Immature natural killer cell (primary cell): ENCODE data around the gene GTF2H4. TPM values are rescaled to one million over a fixed set of nuclear protein-coding genes. Genes with fewer than 3 reads are reported as not detected.
"Not testable (repeated sequence)": the region's sequence is repeated elsewhere in the genome, so short reads cannot be mapped to it uniquely, and the experiment has no call there.

Source experiments
- DNase-seq, 3 donors: peaks; one replicate each; pipeline ENCODE4 v3.0.0; 2022; ENCODE audit warnings: mixed read lengths in 1 of 3
- H3K27ac Mint-ChIP-seq, 6 donors: one replicate each; pipeline ENCODE4 v1.8.0; 2020; ENCODE audit warnings: mixed read lengths in 6 of 6, mild to moderate bottlenecking in 5 of 6, inconsistent platforms in 4 of 6, moderate library complexity in 3 of 6
- H3K27me3 Mint-ChIP-seq, 3 donors: one replicate each; pipeline ENCODE4 v1.8.0; 2020 to 2021; ENCODE audit warnings: low read depth in 3 of 3, mild to moderate bottlenecking in 3 of 3, mixed read lengths in 3 of 3, moderate library complexity in 3 of 3, inconsistent platforms in 1 of 3
- H3K36me3 Mint-ChIP-seq, 3 donors: one replicate each; pipeline ENCODE4 v1.8.0; 2020; ENCODE audit warnings: mixed read lengths in 3 of 3, inconsistent platforms in 2 of 3, mild to moderate bottlenecking in 2 of 3
- H3K4me1 Mint-ChIP-seq, 2 donors: one replicate each; pipeline ENCODE4 v1.8.0; 2020; ENCODE audit warnings: inconsistent platforms in 2 of 2, mild to moderate bottlenecking in 2 of 2, mixed read lengths in 2 of 2, moderate library complexity in 1 of 2
- H3K4me3 Mint-ChIP-seq, 5 donors: one replicate each; pipeline ENCODE4 v1.8.0; 2020; ENCODE audit warnings: mild to moderate bottlenecking in 5 of 5, mixed read lengths in 5 of 5, inconsistent platforms in 3 of 5, moderate library complexity in 3 of 5
- H3K9me3 Mint-ChIP-seq, 6 donors: one replicate each; pipeline ENCODE4 v1.8.0; 2020; ENCODE audit warnings: mild to moderate bottlenecking in 6 of 6, mixed read lengths in 6 of 6, inconsistent platforms in 4 of 6, moderate library complexity in 3 of 6
- polyA plus RNA-seq, 3 donors: library from polyadenylated mRNA; unstranded; fragments of 300-500 nt; fragmentation: Illumina TruSeq; gene quantifications; one replicate each; pipeline ENCODE4 v1.2.3, GENCODE V29; 2021

GTF2H4 gene
- polyA plus RNA-seq, 3 donors from 2014 or later = 6.3 to 10.2 TPM; not detected in 1

- no peak overlapping the region for H3K4me3 Mint-ChIP-seq
- peaks cover 12 to 28% (median 13%) of the 10 kb centered on the region in 3 donors for H3K36me3 Mint-ChIP-seq
- no peak for DNase-seq
- H3K27me3 Mint-ChIP-seq = peaks cover 0 to 2% (median 2%) of the 10 kb centered on the region in 3 donors
- no peaks in the 10 kb centered on the region for H3K4me1 Mint-ChIP-seq
- H3K27ac Mint-ChIP-seq = no peak overlapping the region
- no peaks in the 10 kb centered on the region for H3K9me3 Mint-ChIP-seq
Observed at GRCh38 chr6:30893666-30894065, 14.3 kb upstream of the GTF2H4 start.

GRCh38 chr6:30894381-30894780, 13.6 kb upstream of the GTF2H4 start:
- H3K27me3 Mint-ChIP-seq = peaks cover 0 to 2% (median 2%) of the 10 kb centered on the region in 3 donors
- H3K9me3 Mint-ChIP-seq = no peaks in the 10 kb centered on the region
- H3K4me3 Mint-ChIP-seq = no peak overlapping the region
- no peaks in the 10 kb centered on the region for H3K4me1 Mint-ChIP-seq
- no peak for DNase-seq
- peaks cover 12 to 28% (median 12%) of the 10 kb centered on the region in 3 donors for H3K36me3 Mint-ChIP-seq
- H3K27ac Mint-ChIP-seq = no peak overlapping the region

- H3K27me3 Mint-ChIP-seq = peaks cover 0 to 2% (median 0%) of the 10 kb centered on the region in 3 donors
- no peak overlapping the region for H3K4me3 Mint-ChIP-seq
- peaks cover 7 to 24% (median 8%) of the 10 kb centered on the region in 3 donors for H3K36me3 Mint-ChIP-seq
- no peaks in the 10 kb centered on the region for H3K4me1 Mint-ChIP-seq
- DNase-seq = no peak
- H3K9me3 Mint-ChIP-seq = no peaks in the 10 kb centered on the region
- no peak overlapping the region for H3K27ac Mint-ChIP-seq
Observed at GRCh38 chr6:30894935-30895334, 13.1 kb upstream of the GTF2H4 start.

GRCh38 chr6:30895343-30895742, 12.7 kb upstream of the GTF2H4 start:
- H3K9me3 Mint-ChIP-seq = no peaks in the 10 kb centered on the region
- peaks cover 7 to 24% (median 7%) of the 10 kb centered on the region in 3 donors for H3K36me3 Mint-ChIP-seq
- no peaks in the 10 kb centered on the region for H3K4me1 Mint-ChIP-seq
- no peak overlapping the region for H3K4me3 Mint-ChIP-seq
- H3K27ac Mint-ChIP-seq = no peak overlapping the region
- H3K27me3 Mint-ChIP-seq = peaks cover 0 to 2% (median 0%) of the 10 kb centered on the region in 3 donors
- no peak for DNase-seq

- H3K27ac Mint-ChIP-seq = no peak overlapping the region
- H3K4me3 Mint-ChIP-seq = no peak overlapping the region
Observed at GRCh38 chr6:30896541-30896940, 11.5 kb upstream of the GTF2H4 start.

GRCh38 chr6:30897882-30898281, 10.1 kb upstream of the GTF2H4 start:
- peaks cover 7 to 18% (median 7%) of the 10 kb centered on the region in 3 donors for H3K36me3 Mint-ChIP-seq
- no peaks in the 10 kb centered on the region for H3K9me3 Mint-ChIP-seq
- H3K4me1 Mint-ChIP-seq = no peaks in the 10 kb centered on the region
- no peak overlapping the region for H3K27ac Mint-ChIP-seq
- no peak for DNase-seq
- H3K4me3 Mint-ChIP-seq = no peak overlapping the region
- H3K27me3 Mint-ChIP-seq = peaks cover 0 to 2% (median 0%) of the 10 kb centered on the region in 3 donors

More at GRCh38 chr6:30896541-30896940, 11.5 kb upstream of the GTF2H4 start:
- H3K9me3 Mint-ChIP-seq = no peaks in the 10 kb centered on the region
- H3K27me3 Mint-ChIP-seq = peaks cover 0 to 2% (median 0%) of the 10 kb centered on the region in 3 donors
- no peak for DNase-seq
- peaks cover 7 to 24% (median 7%) of the 10 kb centered on the region in 3 donors for H3K36me3 Mint-ChIP-seq
- H3K4me1 Mint-ChIP-seq = no peaks in the 10 kb centered on the region

- peaks cover 0 to 3% (median 0%) of the 10 kb centered on the region in 3 donors for H3K27me3 Mint-ChIP-seq
- H3K9me3 Mint-ChIP-seq = no peaks in the 10 kb centered on the region
- no peak overlapping the region for H3K4me3 Mint-ChIP-seq
- no peak for DNase-seq
- H3K27ac Mint-ChIP-seq = no peak overlapping the region
- H3K4me1 Mint-ChIP-seq = no peaks in the 10 kb centered on the region
- peaks cover 7 to 18% (median 7%) of the 10 kb centered on the region in 3 donors for H3K36me3 Mint-ChIP-seq
Observed at GRCh38 chr6:30898750-30899360, 9.2 kb upstream of the GTF2H4 start.

- DNase-seq = no peak
- H3K36me3 Mint-ChIP-seq = peaks cover 0 to 8% (median 0%) of the 10 kb centered on the region in 3 donors
- peaks cover 0 to 3% (median 2%) of the 10 kb centered on the region in 3 donors for H3K27me3 Mint-ChIP-seq
- H3K9me3 Mint-ChIP-seq = no peaks in the 10 kb centered on the region
- no peak overlapping the region for H3K4me3 Mint-ChIP-seq
- no peaks in the 10 kb centered on the region for H3K4me1 Mint-ChIP-seq
- no peak overlapping the region for H3K27ac Mint-ChIP-seq
Observed at GRCh38 chr6:30900863-30901417, 7.1 kb upstream of the GTF2H4 start.

- Mint-ChIP-seq H3K27ac (no peak overlapping the region), H3K36me3 (peaks cover 0 to 8% (median 0%) of the 10 kb centered on the region in 3 donors)
Observed at GRCh38 chr6:30901436-30901835, 6.6 kb upstream of the GTF2H4 start.

GRCh38 chr6:30902196-30902595, 5.8 kb upstream of the GTF2H4 start:
- not testable (repeated sequence) for H3K27me3 Mint-ChIP-seq, H3K9me3 Mint-ChIP-seq, H3K36me3 Mint-ChIP-seq, H3K4me3 Mint-ChIP-seq, H3K27ac Mint-ChIP-seq, DNase-seq, H3K4me1 Mint-ChIP-seq

More at GRCh38 chr6:30901436-30901835, 6.6 kb upstream of the GTF2H4 start:
- DNase-seq = no peak
- Mint-ChIP-seq H3K4me1 (no peaks in the 10 kb centered on the region), H3K9me3 (no peaks in the 10 kb centered on the region), H3K27me3 (peaks cover 0 to 3% (median 2%) of the 10 kb centered on the region in 3 donors), H3K4me3 (no peak overlapping the region)

GRCh38 chr6:30902709-30903108, 5.3 kb upstream of the GTF2H4 start:
- Mint-ChIP-seq H3K4me3 (no peak overlapping the region), H3K4me1 (peaks cover 3 to 8% of the 10 kb centered on the region in 2 donors), H3K27ac (no peak overlapping the region), H3K9me3 (no peaks in the 10 kb centered on the region), H3K27me3 (peaks cover 2 to 3% (median 3%) of the 10 kb centered on the region in 3 donors), H3K36me3 (peaks cover 0 to 8% (median 0%) of the 10 kb centered on the region in 3 donors)
- no peak for DNase-seq

- no peak for DNase-seq
- peaks cover 2 to 3% (median 3%) of the 10 kb centered on the region in 3 donors for H3K27me3 Mint-ChIP-seq
- H3K9me3 Mint-ChIP-seq = no peaks in the 10 kb centered on the region
- no peak overlapping the region for H3K4me3 Mint-ChIP-seq
- peaks cover 0 to 5% (median 0%) of the 10 kb centered on the region in 3 donors for H3K36me3 Mint-ChIP-seq
- peaks cover 8 to 13% of the 10 kb centered on the region in 2 donors for H3K4me1 Mint-ChIP-seq
- no peak overlapping the region for H3K27ac Mint-ChIP-seq
Observed at GRCh38 chr6:30903236-30903635, 4.8 kb upstream of the GTF2H4 start.

- H3K9me3 Mint-ChIP-seq, H3K27me3 Mint-ChIP-seq, DNase-seq: not testable (repeated sequence)
- Mint-ChIP-seq H3K36me3 (peaks cover 9 to 16% (median 12%) of the 10 kb centered on the region in 3 donors), H3K27ac (peak overlapping the region in 2 of 6 donors; percentile 12 to 71), H3K4me1 (peaks cover 18 to 37% of the 10 kb centered on the region in 2 donors), H3K4me3 (peak overlapping the region; percentile 97 to 99 (median 98))
Observed at GRCh38 chr6:30907290-30907757, 683 bp upstream of the GTF2H4 start.

GRCh38 chr6:30908700-30909099, 693 bp downstream of the GTF2H4 start:
- DNase-seq = no peak
- peaks cover 9 to 19% (median 12%) of the 10 kb centered on the region in 3 donors for H3K36me3 Mint-ChIP-seq
- peak overlapping the region; percentile 97 to 99 (median 98) for H3K4me3 Mint-ChIP-seq
- H3K27ac Mint-ChIP-seq = peak overlapping the region in 5 of 6 donors; percentile 51 to 88 (median 79)
- H3K27me3 Mint-ChIP-seq = peaks cover under 1 to 4% (median 2%) of the 10 kb centered on the region in 3 donors
- H3K4me1 Mint-ChIP-seq = peaks cover 23 to 50% of the 10 kb centered on the region in 2 donors
- H3K9me3 Mint-ChIP-seq = no peaks in the 10 kb centered on the region
